ENCODE results near the gene BANP.

Gene BANP

GRCh38 chr16:87948119-87948545 is 3.1 kb upstream of the BANP start:
- no peak for DNase-seq (ENCODE audit: low read depth in 1 of 2, low spot score in 1 of 2)
- in situ Hi-C loops (cut with HindIII; ENCODE audit: low pct_unique_long_range_greater_than_20kb, low sequenced_read_pairs): no loop called here
- TF ChIP-seq JUND (IDR thresholded peaks at IDR 0.05; ENCODE audit: low read depth): no peak

DNA sequence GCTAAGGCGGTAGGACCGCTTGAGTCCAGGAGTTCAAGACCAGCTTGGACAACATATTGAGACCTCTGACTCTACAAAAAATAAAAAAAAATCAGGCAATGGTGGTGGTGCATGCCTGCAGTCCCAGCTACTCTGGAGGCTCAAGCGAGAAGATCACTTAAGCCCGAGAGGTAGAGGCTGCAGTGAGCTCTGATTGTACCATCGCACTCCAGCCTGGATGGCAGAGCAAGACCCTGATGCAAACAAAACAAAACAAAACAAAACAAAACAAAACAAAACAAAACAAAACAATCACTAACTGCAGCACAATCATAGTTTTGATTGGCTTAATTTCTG is 2.5 kb upstream of the BANP start:
- in situ Hi-C loops (cut with HindIII; ENCODE audit: low pct_unique_long_range_greater_than_20kb, low sequenced_read_pairs): no loop called here
- DNase-seq (ENCODE audit: low read depth in 1 of 2, low spot score in 1 of 2): no peak
- no peak for TF ChIP-seq JUND (IDR thresholded peaks at IDR 0.05; ENCODE audit: low read depth)

- DNase-seq (ENCODE audit: low read depth in 1 of 2, low spot score in 1 of 2): no peak
- in situ Hi-C loops (cut with HindIII; ENCODE audit: low pct_unique_long_range_greater_than_20kb, low sequenced_read_pairs): no loop called here
- no peak for TF ChIP-seq JUND (IDR thresholded peaks at IDR 0.05; ENCODE audit: low read depth)
Observed at GRCh38 chr16:87949071-87949744, 2.0 kb upstream of the BANP start.

DNA sequence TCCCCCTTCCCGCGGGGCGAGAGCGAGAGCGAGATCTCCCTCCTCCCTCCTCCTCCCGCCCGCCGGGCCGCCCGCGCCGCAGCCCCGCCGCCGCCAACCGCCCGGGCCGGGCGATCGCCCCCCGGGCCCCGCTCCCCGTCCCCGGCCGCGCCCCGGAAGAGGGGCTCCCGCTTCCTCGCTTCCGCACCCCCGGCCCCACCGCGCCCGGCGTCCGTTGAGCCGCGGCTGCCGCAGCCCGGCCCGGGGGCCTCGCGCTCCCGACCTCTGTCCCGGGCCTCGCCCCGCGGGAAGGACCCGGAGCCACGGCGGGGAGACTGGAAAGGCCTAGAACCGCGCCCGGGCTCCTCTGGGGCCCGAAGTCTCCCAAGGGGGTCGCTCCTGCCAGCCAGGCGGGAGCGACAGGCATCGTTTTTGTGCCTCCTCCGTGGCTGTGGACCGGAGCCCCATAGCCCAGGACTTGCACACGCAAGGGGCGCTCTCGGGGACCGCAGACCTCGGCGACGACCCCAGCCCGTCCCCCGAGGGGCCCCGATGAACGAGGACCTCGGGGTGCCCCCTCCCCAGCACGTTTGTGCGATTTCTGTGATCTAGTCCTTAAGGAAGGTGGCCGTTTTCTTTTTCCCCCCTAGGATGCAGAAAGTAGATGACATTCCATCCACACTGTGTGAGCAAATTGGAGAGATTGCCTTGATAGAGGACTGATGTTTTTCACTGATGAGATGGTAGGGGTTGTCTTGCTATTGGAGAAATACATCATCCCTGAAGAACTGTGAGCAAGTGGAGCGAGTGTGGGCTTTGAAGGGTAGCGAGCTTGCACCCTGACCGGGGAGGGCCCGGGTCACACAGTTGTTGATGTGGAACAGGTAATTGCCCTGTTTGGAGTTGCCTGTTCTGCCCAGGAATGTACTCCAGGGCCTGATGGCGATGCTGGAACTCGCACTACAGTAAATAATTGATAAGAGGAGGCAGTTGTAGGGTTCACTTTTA is 611 bp downstream of the BANP start:
- no peak for TF ChIP-seq JUND (IDR thresholded peaks at IDR 0.05; ENCODE audit: low read depth)
- DNase-seq (ENCODE audit: low read depth in 1 of 2, low spot score in 1 of 2): no peak
- in situ Hi-C loops (cut with HindIII; ENCODE audit: low pct_unique_long_range_greater_than_20kb, low sequenced_read_pairs): no loop called here

DNA sequence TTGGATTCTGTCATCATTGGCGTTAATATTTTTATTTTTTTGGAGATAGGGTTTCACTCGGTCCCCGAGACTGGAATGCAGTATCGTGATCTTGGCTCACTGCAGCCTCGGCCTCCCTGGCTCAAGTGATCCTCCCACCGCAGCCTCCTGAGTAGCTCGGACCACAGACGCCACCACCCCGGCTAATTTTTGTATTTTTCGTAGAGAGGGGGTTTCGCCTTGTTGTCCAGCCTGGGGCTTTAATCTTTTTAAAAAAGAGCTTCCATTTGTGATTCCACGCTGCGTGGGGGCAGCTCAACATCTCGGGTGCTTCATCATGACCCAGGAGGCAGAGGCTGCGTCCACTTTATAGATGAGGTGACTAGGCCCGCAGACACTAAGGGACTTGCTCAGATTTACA is 1.5 kb downstream of the BANP start:
- in situ Hi-C loops (cut with HindIII; ENCODE audit: low pct_unique_long_range_greater_than_20kb, low sequenced_read_pairs): no loop called here
- no peak for DNase-seq (ENCODE audit: low read depth in 1 of 2, low spot score in 1 of 2)
- no peak for TF ChIP-seq JUND (IDR thresholded peaks at IDR 0.05; ENCODE audit: low read depth)

- no peak for TF ChIP-seq JUND (IDR thresholded peaks at IDR 0.05; ENCODE audit: low read depth)
- DNase-seq (ENCODE audit: low read depth in 1 of 2, low spot score in 1 of 2): no peak
- in situ Hi-C loops (cut with HindIII; ENCODE audit: low pct_unique_long_range_greater_than_20kb, low sequenced_read_pairs): no loop called here
Observed at GRCh38 chr16:87953308-87954215, 2.3 kb downstream of the BANP start.

GRCh38 chr16:87954361-87954760 is 3.1 kb downstream of the BANP start:
- DNase-seq (ENCODE audit: low read depth in 1 of 2, low spot score in 1 of 2): no peak
- no peak for TF ChIP-seq JUND (IDR thresholded peaks at IDR 0.05; ENCODE audit: low read depth)
- in situ Hi-C loops (cut with HindIII; ENCODE audit: low pct_unique_long_range_greater_than_20kb, low sequenced_read_pairs): no loop called here

DNA sequence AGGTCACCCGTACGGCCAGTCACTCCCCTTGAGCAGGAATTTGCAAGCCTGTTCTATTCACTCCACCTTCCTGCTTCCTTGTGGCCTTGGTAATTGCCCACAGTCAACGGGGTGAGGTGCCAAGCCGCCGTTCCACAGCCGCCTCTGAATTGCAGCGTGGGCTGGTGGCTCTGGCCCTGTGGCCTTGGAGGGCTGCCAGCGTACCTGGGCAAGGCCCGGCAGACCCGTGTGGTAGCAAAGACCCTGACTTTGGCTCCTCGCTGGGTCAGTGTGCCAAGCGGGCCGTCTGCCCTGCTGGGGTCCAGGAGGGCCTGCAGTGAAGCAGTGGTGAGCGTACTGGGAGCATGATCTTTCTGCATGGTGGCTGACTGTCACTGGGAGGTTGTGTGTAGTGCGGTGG is 3.6 kb downstream of the BANP start:
- DNase-seq (ENCODE audit: low read depth in 1 of 2, low spot score in 1 of 2): no peak
- no peak for TF ChIP-seq JUND (IDR thresholded peaks at IDR 0.05; ENCODE audit: low read depth)
- in situ Hi-C loops (cut with HindIII; ENCODE audit: low pct_unique_long_range_greater_than_20kb, low sequenced_read_pairs): no loop called here

GRCh38 chr16:87955302-87956097 is 4.3 kb downstream of the BANP start:
- TF ChIP-seq JUND (IDR thresholded peaks at IDR 0.05; ENCODE audit: low read depth): no peak
- in situ Hi-C loops (cut with HindIII; ENCODE audit: low pct_unique_long_range_greater_than_20kb, low sequenced_read_pairs): no loop called here
- DNase-seq (ENCODE audit: low read depth in 1 of 2, low spot score in 1 of 2): no peak

DNA sequence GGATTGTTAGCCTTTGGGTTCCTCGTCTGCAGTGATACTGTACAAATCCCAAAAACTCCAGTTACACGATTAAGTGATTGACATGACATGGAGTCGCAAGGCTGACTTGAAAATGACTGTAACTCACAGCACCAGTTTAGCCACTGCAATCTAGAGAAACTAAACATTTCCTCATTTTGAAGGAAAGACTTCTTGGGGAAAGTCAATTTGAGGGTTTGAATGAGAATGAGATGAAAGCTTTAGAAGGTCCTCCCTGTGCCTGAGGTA is 4.8 kb downstream of the BANP start:
- no peak for DNase-seq (ENCODE audit: low read depth in 1 of 2, low spot score in 1 of 2)
- in situ Hi-C loops (cut with HindIII; ENCODE audit: low pct_unique_long_range_greater_than_20kb, low sequenced_read_pairs): no loop called here
- TF ChIP-seq JUND (IDR thresholded peaks at IDR 0.05; ENCODE audit: low read depth): no peak

DNA sequence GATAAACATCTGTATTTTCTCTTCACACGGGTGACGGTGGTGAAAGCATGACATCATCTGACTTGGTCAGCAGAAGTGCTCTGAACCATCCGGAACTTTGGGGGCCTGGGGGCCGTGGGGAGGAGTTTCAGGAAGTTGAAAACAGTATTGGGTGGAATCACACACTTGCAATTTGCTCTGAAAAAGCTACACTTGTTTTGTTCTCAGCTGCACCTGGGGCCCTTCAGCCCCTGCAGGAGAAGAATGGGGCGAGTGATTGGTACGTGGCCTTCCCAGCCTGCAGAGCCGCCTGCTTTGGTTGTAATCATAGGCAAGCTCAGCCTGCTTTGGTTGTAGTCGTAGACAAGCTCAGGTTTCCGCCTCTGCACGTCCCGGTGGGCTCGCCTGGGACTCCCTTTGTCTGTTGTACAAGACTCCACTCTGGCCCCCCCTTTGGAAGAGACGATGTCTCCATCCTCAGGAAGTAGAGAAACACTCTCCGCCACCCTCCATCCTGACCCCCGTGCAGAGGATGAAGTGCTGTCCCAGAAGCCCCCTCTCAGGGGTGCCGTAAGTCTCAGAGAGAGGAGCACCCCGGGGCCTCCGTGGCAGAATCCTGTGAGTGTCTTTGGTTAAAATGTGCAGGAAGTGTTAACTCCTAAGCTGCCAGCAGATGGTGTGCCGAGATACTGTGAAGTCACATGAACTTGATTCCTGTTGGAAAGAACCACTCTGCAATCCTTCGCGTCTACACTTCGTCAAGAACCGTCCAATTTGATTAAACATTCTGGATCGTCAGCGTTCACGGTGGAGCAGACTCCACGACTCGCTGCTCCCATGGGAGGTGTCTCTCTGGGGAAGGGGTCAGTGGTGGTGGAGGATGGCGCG is 5.4 kb downstream of the BANP start:
- peak in 1 of 2 experiments; percentile 35 for DNase-seq (ENCODE audit: low read depth in 1 of 2, low spot score in 1 of 2)
- in situ Hi-C loops (cut with HindIII; ENCODE audit: low pct_unique_long_range_greater_than_20kb, low sequenced_read_pairs): no loop called here
- no peak for TF ChIP-seq JUND (IDR thresholded peaks at IDR 0.05; ENCODE audit: low read depth)
